SK-N-SH (cell line): ENCODE results near the gene FBP1. TPM values are rescaled to one million over a fixed set of nuclear protein-coding genes. Genes with fewer than 3 reads are reported as not detected.

ENCODE experiments used
- CTCF ChIA-PET: fragments of 300-600, 350-600 bp; formaldehyde crosslinking; extraction: SDS; loops from one replicate; lab custom pipeline; 2021; lab: Yijun Ruan, JAX
- POLR2A ChIA-PET: fragments of 350-600 bp; sonication (Branson Sonifier 250); formaldehyde crosslinking; extraction: SDS; loops from one replicate; lab custom pipeline; 2020; ENCODE audit warnings: antibody characterized with exemption, inconsistent platforms; lab: Yijun Ruan, JAX
- DNase-seq: peaks from one replicate; pipeline ENCODE4 v3.0.0; 2012
- H2AFZ ChIP-seq: fragments of 200-600 bp; sonication (generic); 2 replicates; pipeline ENCODE4 v1.8.1; 2016; ENCODE audit warnings: antibody characterized with exemption, mild to moderate bottlenecking, low read depth
- H3F3A ChIP-seq: fragments of 200-600 bp; sonication (generic); replicated peaks from 2 replicates; pipeline ENCODE3; 2016; ENCODE audit warnings: antibody characterized with exemption, mild to moderate bottlenecking; ENCODE audit not compliant: insufficient read depth
- H3K27ac ChIP-seq, 2 experiments: fragments of 200-500 bp in 1 of 2; fragments of 200-600 bp in 1 of 2; sonication (Bioruptor generic) in 1 of 2; sonication (generic), shearing (Covaris generic) in 1 of 2; 2 replicates each; pipeline versions ENCODE4 v1.5.1 to v1.6.1; 2014 to 2016; ENCODE audit warnings: low read depth in 2 of 2, inconsistent platforms in 1 of 2, low read length in 1 of 2, mild to moderate bottlenecking in 1 of 2, mixed read lengths in 1 of 2
- H3K27me3 ChIP-seq: fragments of 200-600 bp; sonication (generic), shearing (Covaris generic); 2 replicates; pipeline ENCODE4 v1.6.1; 2016; ENCODE audit warnings: mixed run types; ENCODE audit not compliant: insufficient read depth
- H3K36me3 ChIP-seq, 2 experiments: fragments of 200-500 bp in 1 of 2; fragments of 200-600 bp in 1 of 2; sonication (Bioruptor generic) in 1 of 2; sonication (generic) in 1 of 2; replicated peaks in 1 of 2; 2 replicates each; pipeline versions ENCODE3 to v1.5.1; 2014 to 2016; ENCODE audit warnings: low read length in 1 of 2, mild to moderate bottlenecking in 1 of 2; ENCODE audit not compliant: insufficient read depth in 2 of 2, control insufficient read depth in 1 of 2
- H3K4me1 ChIP-seq, 2 experiments: fragments of 200-500 bp in 1 of 2; fragments of 200-600 bp in 1 of 2; sonication (Bioruptor generic) in 1 of 2; sonication (generic), shearing (Covaris generic) in 1 of 2; 2 replicates each; pipeline versions ENCODE4 v1.5.1 to v1.6.1; 2014 to 2016; ENCODE audit warnings: low read depth in 1 of 2, low read length in 1 of 2, mixed run types in 1 of 2; ENCODE audit not compliant: insufficient read depth in 2 of 2, control insufficient read depth in 1 of 2
- H3K4me2 ChIP-seq: fragments of 200-600 bp; sonication (generic), shearing (Covaris generic); 2 replicates; pipeline ENCODE4 v1.6.1; 2017; ENCODE audit warnings: mixed run types
- H3K4me3 ChIP-seq, 2 experiments: fragments of 200-500 bp in 1 of 2; fragments of 200-600 bp in 1 of 2; sonication (Bioruptor generic) in 1 of 2; sonication (generic), shearing (Covaris generic) in 1 of 2; 2 replicates each; pipeline versions ENCODE4 v1.5.1 to v1.8.1; 2014 to 2016; ENCODE audit warnings: low read depth in 2 of 2, inconsistent platforms in 1 of 2, low read length in 1 of 2, mild to moderate bottlenecking in 1 of 2, mixed read lengths in 1 of 2, moderate library complexity in 1 of 2
- H3K79me2 ChIP-seq: fragments of 200-600 bp; sonication (generic); 2 replicates; pipeline ENCODE4 v1.8.1; 2017; ENCODE audit warnings: mild to moderate bottlenecking; ENCODE audit not compliant: insufficient read depth
- H3K9ac ChIP-seq: fragments of 200-600 bp; sonication (generic); 2 replicates; pipeline ENCODE4 v1.6.1; 2017; ENCODE audit warnings: mixed run types
- H3K9me2 ChIP-seq: fragments of 200-600 bp; sonication (generic); 2 replicates; pipeline ENCODE4 v1.6.1; 2017; ENCODE audit warnings: mixed run types
- H3K9me3 ChIP-seq: fragments of 200-600 bp; sonication (generic); 2 replicates; pipeline ENCODE4 v1.6.1; 2017; ENCODE audit warnings: mixed run types, mild to moderate bottlenecking, moderate library complexity
- H4K20me1 ChIP-seq: fragments of 200-600 bp; sonication (generic); 2 replicates; pipeline ENCODE4 v1.6.1; 2017; ENCODE audit warnings: mild to moderate bottlenecking, mixed run types; ENCODE audit not compliant: insufficient read depth
- CHD2 ChIP-seq: fragments of 150-350 bp; IDR thresholded peaks from 2 replicates; pipeline ENCODE4 v1.6.1; 2018; ENCODE audit warnings: low read length; ENCODE audit not compliant: partially characterized antibody
- CTCF ChIP-seq: fragments of 200-600 bp; sonication (generic); IDR thresholded peaks from 2 replicates; pipeline ENCODE4 v1.6.1; 2017; ENCODE audit warnings: antibody characterized with exemption, mild to moderate bottlenecking, moderate library complexity
- ELF1 ChIP-seq: IDR thresholded peaks from 2 replicates; pipeline ENCODE4 v1.4.0; 2012
- EP300 ChIP-seq, 2 experiments: IDR thresholded peaks; 2 replicates each; pipeline versions ENCODE4 v1.4.0 to v1.6.1; 2012; ENCODE audit warnings: borderline replicate concordance in 1 of 2, low read depth in 1 of 2, low read length in 1 of 2
- FOSL2 ChIP-seq: IDR thresholded peaks from 2 replicates; pipeline ENCODE4 v1.4.0; 2012; ENCODE audit warnings: low read depth, mild to moderate bottlenecking, moderate library complexity, borderline replicate concordance
- GATA2 ChIP-seq: sonication (generic); formaldehyde crosslinking; IDR thresholded peaks from 2 replicates; pipeline ENCODE4 v1.5.0; 2020; ENCODE audit warnings: mild to moderate bottlenecking, missing genetic modification reagents
- JUND ChIP-seq: IDR thresholded peaks from 2 replicates; pipeline ENCODE4 v1.4.0; 2012
- MXI1 ChIP-seq: IDR thresholded peaks from 2 replicates; pipeline ENCODE4 v1.6.1; 2012; ENCODE audit warnings: mild to moderate bottlenecking, low read depth, low read length, improper control_type of control experiment
- NFIC ChIP-seq: IDR thresholded peaks from 2 replicates; pipeline ENCODE4 v1.4.0; 2012; ENCODE audit warnings: borderline replicate concordance
- NRF1 ChIP-seq: IDR thresholded peaks from 2 replicates; pipeline ENCODE4 v1.6.1; 2012; ENCODE audit warnings: low read depth, mild to moderate bottlenecking, low read length
- PBX3 ChIP-seq: IDR thresholded peaks from 2 replicates; pipeline ENCODE4; 2012
- RAD21 ChIP-seq: IDR thresholded peaks from 2 replicates; pipeline ENCODE4 v1.6.1; 2012; ENCODE audit warnings: mild to moderate bottlenecking, low read length
- RCOR1 ChIP-seq: fragments of 150-350 bp; IDR thresholded peaks from 2 replicates; pipeline ENCODE4 v1.6.1; 2017; ENCODE audit warnings: antibody characterized with exemption, low read length
- REST ChIP-seq: IDR thresholded peaks from 2 replicates; pipeline ENCODE4 v1.6.1; 2012; ENCODE audit warnings: mild to moderate bottlenecking, low read depth, low read length, moderate library complexity
- RFX5 ChIP-seq: IDR thresholded peaks from 2 replicates; pipeline ENCODE4 v1.6.1; 2012; ENCODE audit warnings: mild to moderate bottlenecking, improper control_type of control experiment, low read length
- RXRA ChIP-seq: IDR thresholded peaks from 2 replicates; pipeline ENCODE4 v1.4.0; 2012; ENCODE audit warnings: low read depth, mild to moderate bottlenecking, borderline replicate concordance
- SMC3 ChIP-seq: IDR thresholded peaks from 2 replicates; pipeline ENCODE4 v1.6.1; 2012; ENCODE audit warnings: low read depth, low read length, improper control_type of control experiment
- TCF12 ChIP-seq: IDR thresholded peaks from 2 replicates; pipeline ENCODE4 v1.4.0; 2012
- USF2 ChIP-seq: fragments of 150-350 bp; IDR thresholded peaks from 2 replicates; pipeline ENCODE4 v1.6.1; 2017; ENCODE audit warnings: antibody characterized with exemption, low read length, low read depth, borderline replicate concordance
- YY1 ChIP-seq: IDR thresholded peaks from 2 replicates; pipeline ENCODE4 v1.4.0; 2012; ENCODE audit warnings: low read depth, mild to moderate bottlenecking
- WGBS: methylation state at CpG from one replicate; pipeline ENCODE4 v1.1.6; 2017; ENCODE audit warnings: low lambda C conversion rate; 5-methylcytosine and 5-hydroxymethylcytosine counted together
- polyA plus RNA-seq, 3 experiments: library from polyadenylated mRNA; depleted of rRNA; stranded (reverse); fragments of >200 nt; gene quantifications; 2 replicates each; pipeline ENCODE4 v1.2.3, GENCODE V29; 2012

Gene FBP1
- polyA plus RNA-seq, 1 of the 3 experiments (the other 2 are of a cell fraction): not detected

GRCh38 chr9:94630833-94631232, 8.5 kb downstream of the FBP1 start (continued):
- TF ChIP-seq PBX3 (no peak), NFIC (no peak)

GRCh38 chr9:94630281-94630680, 9.0 kb downstream of the FBP1 start:
- Histone ChIP-seq H3K9me2 (no peaks in the 10 kb centered on the region), H3K4me3 (no peak overlapping the region), H3K4me1 (peaks cover 0 to 15% of the 10 kb centered on the region in 2 experiments; a peak in 1 of 4 replicates), H3K9me3 (no peaks in the 10 kb centered on the region), H3K36me3 (no peaks in the 10 kb centered on the region), H3K27me3 (no peaks in the 10 kb centered on the region; the same call in 1 of the 2 replicates), H3K9ac (no peak overlapping the region), H3K4me2 (no peak overlapping the region), H3K79me2 (no peaks in the 10 kb centered on the region), H3F3A (no peaks in the 10 kb centered on the region), H3K27ac (no peak overlapping the region), H4K20me1 (no peaks in the 10 kb centered on the region), H2AFZ (no peak overlapping the region)
- DNase-seq: no peak
- WGBS: no CpG with 5 or more reads among the region's 3 CpGs
- ChIA-PET CTCF (no interaction called here), POLR2A (no interaction called here)
- TF ChIP-seq RFX5 (no peak), PBX3 (no peak), CHD2 (no peak), TCF12 (no peak), RAD21 (no peak), NRF1 (no peak), EP300 (IDR thresholded peaks at IDR 0.05; ENCODE audit: borderline replicate concordance in 1 of 2, low read depth in 1 of 2, low read length in 1 of 2) (no peak), MXI1 (no peak), ELF1 (no peak), SMC3 (no peak), USF2 (no peak), RXRA (no peak), YY1 (no peak), RCOR1 (no peak), FOSL2 (no peak), REST (no peak), GATA2 (no peak), CTCF (no peak), JUND (no peak)
